Right atrium auricular region (tissue), 2 donors: ENCODE data around the gene HSD17B1. TPM values are rescaled to one million over a fixed set of nuclear protein-coding genes. Genes with fewer than 3 reads are reported as not detected.

Source experiments
- DNase-seq: peaks from one replicate; pipeline ENCODE4 v3.0.0-alpha.2; 2019; ENCODE audit warnings: low spot score
- H3K27ac ChIP-seq, 2 donors: fragments of 200-600 bp; sonication (generic); 1 replicate in 1 of 2; 2 replicates in 1 of 2; pipeline ENCODE4 v1.5.1; 2016 to 2019
- H3K27me3 ChIP-seq, 2 donors: fragments of 200-600 bp; sonication (generic); one replicate each; pipeline versions ENCODE4 v1.5.1 to v1.6.0; 2017 to 2019
- H3K36me3 ChIP-seq: fragments of 200-600 bp; sonication (generic); one replicate; pipeline ENCODE4 v1.5.1; 2016
- H3K4me1 ChIP-seq, 2 donors: fragments of 200-600 bp; sonication (generic); one replicate each; pipeline versions ENCODE4 v1.5.1 to v1.6.0; 2017 to 2019
- H3K4me3 ChIP-seq, 2 donors: fragments of 200-600 bp; sonication (generic); 1 replicate in 1 of 2; 2 replicates in 1 of 2; pipeline ENCODE4 v1.5.1; 2017 to 2019; ENCODE audit warnings: mild to moderate bottlenecking in 1 of 2, moderate library complexity in 1 of 2
- H3K9me3 ChIP-seq, 2 donors: fragments of 200-600 bp; sonication (generic); one replicate each; pipeline ENCODE4 v1.5.1; 2019
- CTCF ChIP-seq, 2 donors: fragments of 200-600 bp; sonication (generic); IDR thresholded peaks; one replicate each; pipeline ENCODE4 v1.5.1; 2019; ENCODE audit warnings: antibody characterized with exemption in 2 of 2
- total RNA-seq, 2 donors: library from RNA; depleted of rRNA; stranded (reverse); fragments of >200 nt; gene quantifications; one replicate each; pipeline ENCODE4 v1.1.0, GENCODE V29; 2016

The HSD17B1 gene
- total RNA-seq, 2 donors from 2014 or later = 0.39 to 0.78 TPM

- Histone ChIP-seq H3K27ac (no peak overlapping the region), H3K4me1 (peaks cover 0 to 5% of the 10 kb centered on the region in 2 donors), H3K27me3 (no peaks in the 10 kb centered on the region), H3K9me3 (no peaks in the 10 kb centered on the region), H3K4me3 (no peak overlapping the region), H3K36me3 (peaks cover 96% of the 10 kb centered on the region)
- no peak for TF ChIP-seq CTCF (IDR thresholded peaks at IDR 0.05)
- DNase-seq = no peak
Measured at GRCh38 chr17:42586514-42587230, 33.9 kb downstream of the HSD17B1 start.

- no peak overlapping the region for H3K27ac ChIP-seq
Measured at GRCh38 chr17:42590886-42591285, 38.2 kb downstream of the HSD17B1 start.

GRCh38 chr17:42591411-42591810 is 38.7 kb downstream of the HSD17B1 start:
- no peak overlapping the region for H3K27ac ChIP-seq
- peaks cover 56% of the 10 kb centered on the region for H3K36me3 ChIP-seq
- no peak overlapping the region for H3K4me3 ChIP-seq
- no peak for TF ChIP-seq CTCF (IDR thresholded peaks at IDR 0.05)
- H3K4me1 ChIP-seq = no peaks in the 10 kb centered on the region
- no peak for DNase-seq
- no peaks in the 10 kb centered on the region for H3K27me3 ChIP-seq
- H3K9me3 ChIP-seq = no peaks in the 10 kb centered on the region

More at GRCh38 chr17:42590886-42591285, 38.2 kb downstream of the HSD17B1 start:
- DNase-seq = no peak
- H3K4me1 ChIP-seq = peaks cover 0 to under 1% of the 10 kb centered on the region in 2 donors
- H3K4me3 ChIP-seq = no peak overlapping the region
- H3K36me3 ChIP-seq = peaks cover 59% of the 10 kb centered on the region
- no peaks in the 10 kb centered on the region for H3K9me3 ChIP-seq
- no peaks in the 10 kb centered on the region for H3K27me3 ChIP-seq
- TF ChIP-seq CTCF (IDR thresholded peaks at IDR 0.05) = no peak

- TF ChIP-seq CTCF (IDR thresholded peaks at IDR 0.05) = no peak
Measured at GRCh38 chr17:42596386-42596785, 43.7 kb downstream of the HSD17B1 start.

GRCh38 chr17:42598905-42599304 is 46.2 kb downstream of the HSD17B1 start:
- TF ChIP-seq CTCF (IDR thresholded peaks at IDR 0.05) = no peak
- H3K9me3 ChIP-seq = no peaks in the 10 kb centered on the region
- H3K4me3 ChIP-seq = no peak overlapping the region
- DNase-seq = no peak
- H3K36me3 ChIP-seq = peaks cover 4% of the 10 kb centered on the region
- H3K27me3 ChIP-seq = no peaks in the 10 kb centered on the region
- peaks cover 0 to 12% of the 10 kb centered on the region in 2 donors for H3K4me1 ChIP-seq
- no peak overlapping the region for H3K27ac ChIP-seq

More at GRCh38 chr17:42596386-42596785, 43.7 kb downstream of the HSD17B1 start:
- Histone ChIP-seq H3K36me3 (peaks cover 11% of the 10 kb centered on the region), H3K27me3 (no peaks in the 10 kb centered on the region), H3K4me1 (peaks cover 0 to 12% of the 10 kb centered on the region in 2 donors), H3K27ac (no peak overlapping the region), H3K9me3 (no peaks in the 10 kb centered on the region), H3K4me3 (no peak overlapping the region)
- DNase-seq = no peak

GRCh38 chr17:42603318-42603717 is 50.6 kb downstream of the HSD17B1 start:
- H3K36me3 ChIP-seq = no peaks in the 10 kb centered on the region
- TF ChIP-seq CTCF (IDR thresholded peaks at IDR 0.05) = no peak
- H3K9me3 ChIP-seq = no peaks in the 10 kb centered on the region
- no peak for DNase-seq
- no peaks in the 10 kb centered on the region for H3K27me3 ChIP-seq
- H3K27ac ChIP-seq = no peak overlapping the region
- no peak overlapping the region for H3K4me3 ChIP-seq
- H3K4me1 ChIP-seq = peaks cover 0 to 47% of the 10 kb centered on the region in 2 donors
